PC-9 (cell line): ENCODE results near the gene TRIM40. TPM values are rescaled to one million over a fixed set of nuclear protein-coding genes. Genes with fewer than 3 reads are reported as not detected.

Source experiments
- BruUV-seq: library from RNA; stranded (reverse); fragments of 400-500 nt; replicated peaks from 2 replicates; lab custom pipeline; 2021; lab: Mats Ljungman, UMichigan
- CTCF ChIA-PET: fragments of 300-600 bp; sonication (Branson Sonifier 250); formaldehyde crosslinking; loops from one replicate; lab custom pipeline; 2022; ENCODE audit warnings: antibody characterized with exemption; lab: Charles Lee
- POLR2A ChIA-PET: fragments of 300-600 bp; sonication (Branson Sonifier 250); formaldehyde crosslinking; loops from one replicate; lab custom pipeline; 2022; ENCODE audit warnings: antibody characterized with exemption; ENCODE audit not compliant: unreplicated experiment; lab: Charles Lee
- DNase-seq, 2 experiments: peaks; one replicate each; pipeline versions ENCODE4 v3.0.0 to v3.0.0-alpha.2; 2015 to 2022; ENCODE audit warnings: mixed read lengths in 1 of 2
- H2AFZ ChIP-seq: fragments of 200-600 bp; sonication (generic); 2 replicates; pipeline ENCODE4 v1.8.1; 2017; ENCODE audit warnings: antibody characterized with exemption
- H3F3A ChIP-seq: fragments of 200-600 bp; sonication (generic); 2 replicates; pipeline ENCODE4 v1.8.1; 2017; ENCODE audit warnings: antibody characterized with exemption, mild to moderate bottlenecking, low read depth; ENCODE audit not compliant: insufficient read depth
- H3K27ac ChIP-seq: fragments of 200-600 bp; sonication (generic); 2 replicates; pipeline ENCODE4 v1.6.1; 2016; ENCODE audit warnings: mixed run types
- H3K27me3 ChIP-seq: fragments of 200-600 bp; sonication (generic); 2 replicates; pipeline ENCODE4 v1.6.1; 2016; ENCODE audit warnings: low read depth, mixed run types; ENCODE audit not compliant: insufficient read depth
- H3K36me3 ChIP-seq: fragments of 200-600 bp; sonication (generic); 2 replicates; pipeline ENCODE4 v1.6.1; 2016; ENCODE audit warnings: low read depth, mixed run types
- H3K4me1 ChIP-seq: fragments of 200-600 bp; sonication (generic); replicated peaks from 2 replicates; pipeline ENCODE4 v1.6.1; 2016; ENCODE audit warnings: mixed run types; ENCODE audit not compliant: insufficient read depth
- H3K4me2 ChIP-seq: fragments of 200-600 bp; sonication (generic); 2 replicates; pipeline ENCODE4 v1.6.1; 2017; ENCODE audit warnings: mixed run types
- H3K4me3 ChIP-seq: fragments of 200-600 bp; sonication (generic); 2 replicates; pipeline ENCODE4 v1.6.1; 2016; ENCODE audit warnings: mixed run types
- H3K79me2 ChIP-seq: fragments of 200-600 bp; sonication (generic); 2 replicates; pipeline ENCODE4 v1.6.1; 2017; ENCODE audit warnings: low read depth, mixed run types
- H3K9me2 ChIP-seq: fragments of 200-600 bp; sonication (generic); 2 replicates; pipeline ENCODE4 v1.8.1; 2017; ENCODE audit warnings: mild to moderate bottlenecking; ENCODE audit not compliant: insufficient read depth
- H3K9me3 ChIP-seq: fragments of 200-600 bp; sonication (generic); 2 replicates; pipeline ENCODE4 v1.8.1; 2016; ENCODE audit warnings: low read depth; ENCODE audit not compliant: insufficient read depth
- H4K20me1 ChIP-seq: fragments of 200-600 bp; sonication (generic); 2 replicates; pipeline ENCODE4 v1.8.1; 2017; ENCODE audit not compliant: insufficient read depth
- EZH2 ChIP-seq: fragments of 200-600 bp; sonication (generic); IDR thresholded peaks from 2 replicates; pipeline ENCODE4 v1.8.0; 2017; ENCODE audit warnings: antibody characterized with exemption, low read depth
- intact Hi-C: fragments of 100-400 bp; cut with micrococcal nuclease; formaldehyde crosslinking; loops from one replicate; pipeline ENCODE4 v1.10.0; 2022; ENCODE audit not compliant: unreplicated experiment
- total RNA-seq: library from RNA; stranded (reverse); gene quantifications from 2 replicates; pipeline ENCODE4 v1.2.3, GENCODE V29; 2021
- TF ChIP-seq, protein P1 (sequence below): fragments of 200-600 bp; sonication (generic); conservative IDR thresholded peaks from 2 replicates; pipeline ENCODE4 v1.6.1; 2017; ENCODE audit warnings: mixed run types, antibody characterized with exemption, mild to moderate bottlenecking, moderate library complexity

TRIM40 gene
- total RNA-seq, 1 experiment from 2014 or later, result not detected

DNA sequence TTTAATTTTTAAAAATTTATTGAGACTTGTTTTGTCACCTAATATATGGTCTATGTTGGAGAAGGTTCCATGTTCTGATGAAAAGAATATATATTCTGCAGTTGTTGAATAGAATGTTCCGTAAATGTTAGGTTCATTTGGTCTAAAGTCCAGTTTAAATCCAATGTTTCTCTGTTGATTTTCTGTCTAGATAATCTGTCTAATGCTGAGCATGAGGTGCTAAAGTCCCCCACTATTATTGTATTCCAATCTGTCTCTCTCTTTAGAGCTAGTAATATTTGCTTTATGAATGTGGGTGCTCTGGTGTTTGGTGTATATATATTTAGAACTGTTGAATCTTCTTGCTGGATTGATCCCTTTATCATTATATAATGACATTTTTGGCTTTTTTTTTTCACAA lies 42.9 kb downstream of the TRIM40 start:
- Histone ChIP-seq H3K27me3 (peaks cover 34% of the 10 kb centered on the region), H3K79me2 (no peaks in the 10 kb centered on the region), H4K20me1 (no peaks in the 10 kb centered on the region), H3K9me3 (no peaks in the 10 kb centered on the region; the same call in 1 of the 2 replicates), H3K4me2 (no peak overlapping the region), H3K4me3 (no peak overlapping the region), H3K4me1 (no peaks in the 10 kb centered on the region), H2AFZ (no peak overlapping the region), H3K27ac (no peak overlapping the region), H3K36me3 (no peaks in the 10 kb centered on the region), H3K9me2 (no peaks in the 10 kb centered on the region), H3F3A (no peaks in the 10 kb centered on the region)
- intact Hi-C loops, result loop anchor here (10.0 kb wide), 1 partner anchor 164 kb away; no protein-coding TSS in a partner anchor
- no TSS peak for BruUV-seq
- DNase-seq, result no peak
- TF ChIP-seq EZH2, result no peak
- TF ChIP-seq, protein P1, sequence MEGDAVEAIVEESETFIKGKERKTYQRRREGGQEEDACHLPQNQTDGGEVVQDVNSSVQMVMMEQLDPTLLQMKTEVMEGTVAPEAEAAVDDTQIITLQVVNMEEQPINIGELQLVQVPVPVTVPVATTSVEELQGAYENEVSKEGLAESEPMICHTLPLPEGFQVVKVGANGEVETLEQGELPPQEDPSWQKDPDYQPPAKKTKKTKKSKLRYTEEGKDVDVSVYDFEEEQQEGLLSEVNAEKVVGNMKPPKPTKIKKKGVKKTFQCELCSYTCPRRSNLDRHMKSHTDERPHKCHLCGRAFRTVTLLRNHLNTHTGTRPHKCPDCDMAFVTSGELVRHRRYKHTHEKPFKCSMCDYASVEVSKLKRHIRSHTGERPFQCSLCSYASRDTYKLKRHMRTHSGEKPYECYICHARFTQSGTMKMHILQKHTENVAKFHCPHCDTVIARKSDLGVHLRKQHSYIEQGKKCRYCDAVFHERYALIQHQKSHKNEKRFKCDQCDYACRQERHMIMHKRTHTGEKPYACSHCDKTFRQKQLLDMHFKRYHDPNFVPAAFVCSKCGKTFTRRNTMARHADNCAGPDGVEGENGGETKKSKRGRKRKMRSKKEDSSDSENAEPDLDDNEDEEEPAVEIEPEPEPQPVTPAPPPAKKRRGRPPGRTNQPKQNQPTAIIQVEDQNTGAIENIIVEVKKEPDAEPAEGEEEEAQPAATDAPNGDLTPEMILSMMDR, result no peak
- ChIA-PET CTCF (no interaction called here), POLR2A (no interaction called here)

GRCh38 chr6:30180145-30180544 lies 44.2 kb downstream of the TRIM40 start:
- Histone ChIP-seq H3K4me3 (no peak overlapping the region), H3F3A (peaks cover 5% of the 10 kb centered on the region; the same call in 1 of the 2 replicates), H3K4me1 (no peaks in the 10 kb centered on the region), H3K9me3 (no peaks in the 10 kb centered on the region; the same call in 1 of the 2 replicates), H4K20me1 (no peaks in the 10 kb centered on the region), H3K9me2 (no peaks in the 10 kb centered on the region), H3K4me2 (no peak overlapping the region), H3K79me2 (no peaks in the 10 kb centered on the region), H3K36me3 (no peaks in the 10 kb centered on the region), H3K27ac (no peak overlapping the region), H2AFZ (no peak overlapping the region), H3K27me3 (peaks cover 28% of the 10 kb centered on the region)
- no peak for TF ChIP-seq EZH2
- TF ChIP-seq, protein P1, result no peak
- intact Hi-C loops, result no loop called here
- DNase-seq, result no peak
- ChIA-PET CTCF (no interaction called here), POLR2A (interaction anchor here (0.7 kb wide), 1 partner anchor 14 kb away, joined by 7 read pairs; no protein-coding TSS in a partner anchor)
- BruUV-seq, result no TSS peak

DNA sequence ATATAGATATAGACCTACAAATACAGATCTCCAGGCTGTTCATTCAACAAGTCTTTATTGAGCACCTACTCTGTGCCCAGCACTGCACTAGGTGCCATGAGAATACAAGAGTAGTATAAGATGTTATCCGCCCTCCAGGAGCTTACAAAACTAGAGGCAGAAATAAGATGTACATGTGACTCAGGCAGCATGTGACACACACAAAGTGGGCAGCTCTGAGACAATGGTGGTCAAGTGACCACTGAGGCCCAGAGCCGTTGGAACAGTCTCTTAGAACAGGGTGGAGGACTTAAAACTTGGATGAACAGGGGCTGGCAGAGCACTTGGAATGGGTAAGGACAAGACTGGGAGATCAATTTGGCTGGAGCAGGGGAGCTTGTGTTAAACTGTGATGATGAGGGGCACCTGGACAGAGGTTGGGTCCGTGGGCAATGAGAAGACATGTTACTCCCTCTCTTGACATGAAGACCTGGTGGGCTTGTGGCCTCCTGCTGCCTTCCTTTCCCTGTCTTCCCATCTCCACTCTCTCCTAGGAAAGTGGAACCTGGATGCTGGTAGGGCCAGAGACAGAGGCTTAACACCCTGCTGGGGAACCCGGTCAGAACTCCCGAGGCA lies 48.6 kb downstream of the TRIM40 start:
- Histone ChIP-seq H3K4me3 (no peak overlapping the region), H3K27me3 (0 out of 2 replicates have a peak, but pooled peaks cover under 1% of the 10 kb centered on the region), H2AFZ (no peak overlapping the region), H3K4me2 (no peak overlapping the region), H4K20me1 (no peaks in the 10 kb centered on the region), H3K9me3 (no peaks in the 10 kb centered on the region; the same call in 1 of the 2 replicates), H3K36me3 (0 out of 2 replicates have a peak, but pooled peaks cover 10% of the 10 kb centered on the region), H3F3A (peaks cover 5% of the 10 kb centered on the region; the same call in 1 of the 2 replicates), H3K27ac (no peak overlapping the region), H3K4me1 (no peaks in the 10 kb centered on the region), H3K79me2 (no peaks in the 10 kb centered on the region), H3K9me2 (no peaks in the 10 kb centered on the region)
- ChIA-PET POLR2A (no interaction called here), CTCF (no interaction called here)
- no peak for DNase-seq
- no peak for TF ChIP-seq EZH2
- TF ChIP-seq, protein P1, result no peak
- intact Hi-C loops, result no loop called here
- BruUV-seq, result no TSS peak
